HEK293 (cell line): ENCODE measurements around the gene PDE4B.

ENCODE experiments used
- CTCF ChIA-PET: fragments of 350-600 bp; formaldehyde crosslinking; extraction: SDS; loops from one replicate; lab custom pipeline; 2021; ENCODE audit warnings: antibody characterized with exemption; lab: Yijun Ruan, JAX
- POLR2A ChIA-PET: fragments of 300-600 bp; formaldehyde crosslinking; extraction: SDS; loops from one replicate; lab custom pipeline; 2020; ENCODE audit warnings: antibody characterized with exemption, inconsistent platforms; lab: Yijun Ruan, JAX
- H3K27ac ChIP-seq: fragments of 200-500 bp; sonication (Bioruptor generic); 2 replicates; pipeline ENCODE4 v1.5.1; 2014; ENCODE audit warnings: low read depth, low read length, control low read depth, inconsistent platforms; ENCODE audit errors: extremely low read depth
- H3K36me3 ChIP-seq, 2 experiments: fragments of 200-500 bp in 1 of 2; sonication (Bioruptor generic) in 1 of 2; 1 replicate in 1 of 2; 2 replicates in 1 of 2; pipeline ENCODE4 v1.5.1; 2014 to 2017; ENCODE audit warnings: inconsistent platforms in 2 of 2, low read length in 2 of 2; ENCODE audit not compliant: control insufficient read depth in 2 of 2, insufficient read depth in 1 of 2
- H3K4me1 ChIP-seq: fragments of 200-500 bp; sonication (Bioruptor generic); 2 replicates; pipeline ENCODE4 v1.5.1; 2014; ENCODE audit warnings: mild to moderate bottlenecking, low read length, inconsistent platforms; ENCODE audit not compliant: control insufficient read depth, insufficient read depth
- H3K4me3 ChIP-seq: 2 replicates; pipeline ENCODE4 v1.5.1; 2011; ENCODE audit warnings: low read depth, mild to moderate bottlenecking, control low read depth, low read length, moderate library complexity
- H3K9me3 ChIP-seq: fragments of 200-500 bp; sonication (Bioruptor generic); 2 replicates; pipeline ENCODE4 v1.5.1; 2014; ENCODE audit warnings: low read depth, low read length, inconsistent platforms; ENCODE audit not compliant: control insufficient read depth, insufficient read depth
- ATF2 ChIP-seq: fragments of 450-650 bp; formaldehyde crosslinking; IDR thresholded peaks from 2 replicates; pipeline ENCODE4 v1.5.1; 2016; ENCODE audit warnings: missing biosample characterization, missing genetic modification characterization, low read depth
- KLF10 ChIP-seq: fragments of 450-650 bp; IDR thresholded peaks from 2 replicates; pipeline ENCODE4 v1.5.1; 2018; ENCODE audit warnings: missing biosample characterization, mild to moderate bottlenecking, missing genetic modification characterization
- MEIS1 ChIP-seq: sonication (generic); formaldehyde crosslinking; IDR thresholded peaks from 2 replicates; pipeline ENCODE4 v1.8.1; 2022; ENCODE audit warnings: missing genetic modification reagents, mild to moderate bottlenecking, borderline replicate concordance
- MYNN ChIP-seq: fragments of 450-650 bp; formaldehyde crosslinking; IDR thresholded peaks from 2 replicates; pipeline ENCODE4 v1.5.1; 2016; ENCODE audit warnings: missing biosample characterization, missing genetic modification characterization, borderline replicate concordance
- MZF1 ChIP-seq: fragments of 450-650 bp; formaldehyde crosslinking; IDR thresholded peaks from 2 replicates; pipeline ENCODE4 v1.5.1; 2017; ENCODE audit warnings: missing biosample characterization, missing genetic modification characterization, borderline replicate concordance
- OSR2 ChIP-seq: fragments of 450-650 bp; formaldehyde crosslinking; IDR thresholded peaks from 2 replicates; pipeline ENCODE4 v1.5.1; 2016; ENCODE audit warnings: missing biosample characterization, missing genetic modification characterization
- PRDM1 ChIP-seq: fragments of 450-650 bp; formaldehyde crosslinking; IDR thresholded peaks from 2 replicates; pipeline ENCODE4; 2016; ENCODE audit warnings: missing biosample characterization, missing genetic modification characterization
- SP2 ChIP-seq: fragments of 450-650 bp; formaldehyde crosslinking; IDR thresholded peaks from 2 replicates; pipeline ENCODE4 v1.5.1; 2016; ENCODE audit warnings: missing biosample characterization, missing genetic modification characterization
- TSHZ1 ChIP-seq: fragments of 450-650 bp; formaldehyde crosslinking; IDR thresholded peaks from 2 replicates; pipeline ENCODE4 v1.5.1; 2016; ENCODE audit warnings: missing biosample characterization, missing genetic modification characterization, borderline replicate concordance
- WT1 ChIP-seq: fragments of 450-650 bp; formaldehyde crosslinking; IDR thresholded peaks from 2 replicates; pipeline ENCODE4 v1.5.1; 2016; ENCODE audit warnings: missing biosample characterization, missing genetic modification characterization
- ZBTB20 ChIP-seq: fragments of 450-650 bp; formaldehyde crosslinking; IDR thresholded peaks from 2 replicates; pipeline ENCODE4 v1.5.1; 2016; ENCODE audit warnings: missing biosample characterization, missing genetic modification characterization
- ZNF132 ChIP-seq: fragments of 450-650 bp; formaldehyde crosslinking; IDR thresholded peaks from 2 replicates; pipeline ENCODE4 v1.5.1; 2017; ENCODE audit warnings: missing biosample characterization, missing genetic modification characterization, borderline replicate concordance
- ZNF175 ChIP-seq: fragments of 450-650 bp; formaldehyde crosslinking; IDR thresholded peaks from 2 replicates; pipeline ENCODE4 v1.5.1; 2016; ENCODE audit warnings: missing biosample characterization, missing genetic modification characterization
- ZNF214 ChIP-seq: fragments of 450-650 bp; formaldehyde crosslinking; IDR thresholded peaks from 2 replicates; pipeline ENCODE4 v1.5.1; 2017; ENCODE audit warnings: missing biosample characterization, mild to moderate bottlenecking, missing genetic modification characterization, borderline replicate concordance
- ZNF23 ChIP-seq: fragments of 450-650 bp; formaldehyde crosslinking; IDR thresholded peaks from 2 replicates; pipeline ENCODE4 v1.5.1; 2016; ENCODE audit warnings: missing biosample characterization, missing genetic modification characterization, borderline replicate concordance
- ZNF391 ChIP-seq: fragments of 450-650 bp; formaldehyde crosslinking; IDR thresholded peaks from 2 replicates; pipeline ENCODE4 v1.5.1; 2016; ENCODE audit warnings: low read depth, missing biosample characterization, missing genetic modification characterization, borderline replicate concordance
- ZNF449 ChIP-seq: fragments of 450-650 bp; formaldehyde crosslinking; IDR thresholded peaks from 2 replicates; pipeline ENCODE4 v1.5.1; 2017; ENCODE audit warnings: missing biosample characterization, mild to moderate bottlenecking, missing genetic modification characterization, moderate library complexity
- ZNF544 ChIP-seq: fragments of 450-650 bp; formaldehyde crosslinking; IDR thresholded peaks from 2 replicates; pipeline ENCODE4 v1.5.0; 2017; ENCODE audit warnings: missing biosample characterization, missing genetic modification characterization
- ZNF624 ChIP-seq: fragments of 450-650 bp; formaldehyde crosslinking; IDR thresholded peaks from 2 replicates; pipeline ENCODE4 v1.5.1; 2017; ENCODE audit warnings: missing biosample characterization, missing genetic modification characterization
- ZNF660 ChIP-seq: fragments of 450-650 bp; IDR thresholded peaks from 2 replicates; pipeline ENCODE4 v1.5.1; 2018; ENCODE audit warnings: missing biosample characterization, mild to moderate bottlenecking, missing genetic modification characterization
- ZNF768 ChIP-seq: fragments of 450-650 bp; formaldehyde crosslinking; IDR thresholded peaks from 2 replicates; pipeline ENCODE4 v1.5.1; 2018; ENCODE audit warnings: missing biosample characterization, mild to moderate bottlenecking, missing genetic modification characterization
- ZSCAN18 ChIP-seq: fragments of 450-650 bp; formaldehyde crosslinking; IDR thresholded peaks from 2 replicates; pipeline ENCODE4 v1.5.1; 2016; ENCODE audit warnings: missing biosample characterization, missing genetic modification characterization

Gene PDE4B

GRCh38 chr1:66370462-66370971 is 577.8 kb downstream of the PDE4B start:
- no peaks in the 10 kb centered on the region for H3K4me1 ChIP-seq
- TF ChIP-seq WT1 (tag by site-specific recombination) = no peak
- TF ChIP-seq ZNF214 = no peak
- TF ChIP-seq ZNF544 (tag by site-specific recombination) = no peak
- TF ChIP-seq ZNF768 = no peak
- no peak for TF ChIP-seq PRDM1 (tag by site-specific recombination)
- H3K4me3 ChIP-seq = no peak overlapping the region
- no peak overlapping the region for H3K27ac ChIP-seq
- ChIA-PET CTCF (no interaction called here), POLR2A (no interaction called here)
- H3K9me3 ChIP-seq = no peaks in the 10 kb centered on the region
- H3K36me3 ChIP-seq = peaks cover 0 to 29% of the 10 kb centered on the region in 2 experiments; a peak in 1 of 3 replicates

- no peak overlapping the region for H3K4me3 ChIP-seq
- H3K27ac ChIP-seq = no peak overlapping the region
- CTCF ChIA-PET = interaction anchor here (0.7 kb wide), 1 partner anchor 75 kb away, joined by 5 read pairs; no protein-coding TSS in a partner anchor
- POLR2A ChIA-PET = no interaction called here
- TF ChIP-seq MZF1 (tag by site-specific recombination) (no peak), ZNF23 (no peak), ZNF175 (no peak), ZNF624 (tag by site-specific recombination) (no peak), ZNF449 (tag by site-specific recombination) (no peak), ZNF660 (tag by site-specific recombination) (no peak), MYNN (tag by site-specific recombination) (no peak), ATF2 (tag by site-specific recombination) (no peak), ZBTB20 (tag by site-specific recombination) (no peak)
- H3K36me3 ChIP-seq = peaks cover 0 to 25% of the 10 kb centered on the region in 2 experiments; a peak in 1 of 3 replicates
- H3K4me1 ChIP-seq = no peaks in the 10 kb centered on the region
- no peaks in the 10 kb centered on the region for H3K9me3 ChIP-seq
Observed at GRCh38 chr1:66371233-66372005, 578.7 kb downstream of the PDE4B start.

- Histone ChIP-seq H3K9me3 (no peaks in the 10 kb centered on the region), H3K4me1 (no peaks in the 10 kb centered on the region), H3K36me3 (peaks cover 0 to 22% of the 10 kb centered on the region in 2 experiments; a peak in 1 of 3 replicates), H3K4me3 (no peak overlapping the region), H3K27ac (no peak overlapping the region)
- POLR2A ChIA-PET = no interaction called here
- CTCF ChIA-PET = no interaction called here
- no peak for TF ChIP-seq TSHZ1 (tag by site-specific recombination)
- no peak for TF ChIP-seq OSR2 (tag by site-specific recombination)
- TF ChIP-seq MEIS1 (CRISPR knock-in tag) = no peak
- no peak for TF ChIP-seq ZBTB20 (tag by site-specific recombination)
- TF ChIP-seq KLF10 = no peak
- no peak for TF ChIP-seq SP2
- no peak for TF ChIP-seq ZNF132
- TF ChIP-seq ZSCAN18 (tag by site-specific recombination) = no peak
- TF ChIP-seq ZNF391 (tag by site-specific recombination) = no peak
Observed at GRCh38 chr1:66372522-66373101, 579.9 kb downstream of the PDE4B start.
